ENCODE data around the gene CENPX. TPM values are rescaled to one million over a fixed set of nuclear protein-coding genes. Genes with fewer than 3 reads are reported as not detected.
A peak's percentile ranks its signal among the peaks of the same experiment; 100 is the strongest.

CENPX gene
- total and polyA plus RNA-seq, 2 of the 13 experiments (the other 11 are each of a cell fraction or from before 2014, with no cell fraction given): 92.7 to 170 TPM

- TF ChIP-seq ZNF816 (CRISPR knock-in tag; IDR thresholded peaks at IDR 0.05; ENCODE audit: borderline replicate concordance) (no peak), ZNF264 (CRISPR knock-in tag; IDR thresholded peaks at IDR 0.05) (no peak), LCORL (IDR thresholded peaks at IDR 0.05) (no peak), LCORL (CRISPR knock-in tag; IDR thresholded peaks at IDR 0.05) (peak; percentile 73), GATAD1 (CRISPR knock-in tag; IDR thresholded peaks at IDR 0.05) (no peak), PRDM10 (CRISPR knock-in tag; IDR thresholded peaks at IDR 0.05; ENCODE audit: low read depth) (peak; percentile 64; the same call in 1 of the 2 replicates), BATF2 (CRISPR knock-in tag; IDR thresholded peaks at IDR 0.05) (no peak), ZNF30 (CRISPR knock-in tag; IDR thresholded peaks at IDR 0.05) (no peak), AGO2 (optimal IDR thresholded peaks at IDR 0.05; ENCODE audit: low read depth, low read length) (peak; percentile 97), CBFB (CRISPR knock-in tag; IDR thresholded peaks at IDR 0.05) (no peak), TP53 (CRISPR knock-in tag; conservative IDR thresholded peaks at IDR 0.05) (peak; percentile 58; the same call in 1 of the 2 replicates), PRPF4 (IDR thresholded peaks at IDR 0.05; ENCODE audit: low read depth, low read length, poor library complexity, severe bottlenecking) (no peak), ZNF607 (CRISPR knock-in tag; IDR thresholded peaks at IDR 0.05; ENCODE audit: borderline replicate concordance) (no peak), ATF5 (CRISPR knock-in tag; IDR thresholded peaks at IDR 0.05; ENCODE audit: low read depth) (no peak), KDM4B (CRISPR knock-in tag; IDR thresholded peaks at IDR 0.05) (0 out of 2 replicates have a peak, but pooled peaks have one; percentile 16), ZFP90 (CRISPR knock-in tag; IDR thresholded peaks at IDR 0.05; ENCODE audit: borderline replicate concordance) (no peak), ZNF280B (CRISPR knock-in tag; IDR thresholded peaks at IDR 0.05; ENCODE audit: borderline replicate concordance) (0 out of 2 replicates have a peak, but pooled peaks have one; percentile 40), ZNF503 (CRISPR knock-in tag; IDR thresholded peaks at IDR 0.05) (peak; percentile 78; the same call in 1 of the 2 replicates), KDM5B (CRISPR knock-in tag; IDR thresholded peaks at IDR 0.05; ENCODE audit: borderline replicate concordance) (no peak), SUZ12 (IDR thresholded peaks at IDR 0.05; ENCODE audit: low read depth, low read length) (no peak)
These were observed 7.2 kb downstream of the CENPX start (continued) for GRCh38 chr17:82015311-82015971.

All from HepG2 (cell line).